Thoracic aorta (tissue), 2 donors: ENCODE measurements around the gene MAST3. TPM values are rescaled to one million over a fixed set of nuclear protein-coding genes. Genes with fewer than 3 reads are reported as not detected.

Experiments used
- ATAC-seq: fragments of 150-250 bp; one replicate; pipeline ENCODE4 v1.8.0; 2017; ENCODE audit warnings: low read depth; ENCODE audit not compliant: insufficient number of reproducible peaks, low FRiP score
- DNase-seq: peaks from one replicate; pipeline ENCODE4 v3.0.0-alpha.2; 2020; ENCODE audit warnings: low spot score
- H3K27ac ChIP-seq, 2 donors: fragments of 200-600 bp; sonication (generic); 1 replicate in 1 of 2; 2 replicates in 1 of 2; pipeline ENCODE4 v1.5.1; 2016; ENCODE audit warnings: mild to moderate bottlenecking in 2 of 2, moderate library complexity in 2 of 2
- H3K27me3 ChIP-seq: fragments of 200-600 bp; sonication (generic); replicated peaks from 2 replicates; pipeline ENCODE4 v1.6.0; 2016; ENCODE audit warnings: mild to moderate bottlenecking; ENCODE audit not compliant: insufficient read depth
- H3K36me3 ChIP-seq: fragments of 200-600 bp; sonication (generic); one replicate; pipeline ENCODE4 v1.5.1; 2016
- H3K4me1 ChIP-seq, 2 donors: fragments of 200-600 bp; sonication (generic); 1 replicate in 1 of 2; 2 replicates in 1 of 2; pipeline versions ENCODE4 v1.5.1 to v1.6.0; 2016; ENCODE audit warnings: low read depth in 2 of 2, mild to moderate bottlenecking in 1 of 2; ENCODE audit not compliant: control insufficient read depth in 1 of 2
- H3K4me3 ChIP-seq: fragments of 200-600 bp; sonication (generic); 2 replicates; pipeline ENCODE4 v1.5.1; 2016; ENCODE audit warnings: mild to moderate bottlenecking
- H3K9me3 ChIP-seq: fragments of 200-600 bp; sonication (generic); 2 replicates; pipeline ENCODE4 v1.5.1; 2016
- CTCF ChIP-seq: fragments of 200-600 bp; sonication (generic); IDR thresholded peaks from one replicate; pipeline ENCODE4 v1.5.1; 2019; ENCODE audit warnings: antibody characterized with exemption
- total RNA-seq, 2 donors: library from RNA; depleted of rRNA; stranded (reverse); fragments of >200 nt; gene quantifications; one replicate each; pipeline versions ENCODE4 v1.1.0 to v1.2.3, GENCODE V29; 2016

The MAST3 gene
- total RNA-seq, 2 donors from 2014 or later = 18.7 to 27.8 TPM

GRCh38 chr19:18196511-18196845, 98.9 kb downstream of the MAST3 start:
- TF ChIP-seq CTCF = no peak
- Histone ChIP-seq H3K4me1 (peaks cover 8 to 13% of the 10 kb centered on the region in 2 donors), H3K27ac (no peak overlapping the region), H3K27me3 (no peaks in the 10 kb centered on the region), H3K36me3 (no peaks in the 10 kb centered on the region), H3K4me3 (no peak overlapping the region), H3K9me3 (no peaks in the 10 kb centered on the region)
- ATAC-seq = no peak
- no peak for DNase-seq

GRCh38 chr19:18197306-18197705, 99.7 kb downstream of the MAST3 start:
- Histone ChIP-seq H3K36me3 (no peaks in the 10 kb centered on the region), H3K27ac (no peak overlapping the region), H3K4me1 (peaks cover 8 to 13% of the 10 kb centered on the region in 2 donors), H3K9me3 (no peaks in the 10 kb centered on the region), H3K27me3 (no peaks in the 10 kb centered on the region), H3K4me3 (no peak overlapping the region)
- ATAC-seq = no peak
- DNase-seq = no peak
- no peak for TF ChIP-seq CTCF

- Histone ChIP-seq H3K4me1 (peaks cover 8 to 18% of the 10 kb centered on the region in 2 donors), H3K9me3 (no peaks in the 10 kb centered on the region), H3K27ac (no peak overlapping the region), H3K27me3 (no peaks in the 10 kb centered on the region), H3K36me3 (no peaks in the 10 kb centered on the region), H3K4me3 (no peak overlapping the region)
- DNase-seq (no peak), ATAC-seq (no peak)
- no peak for TF ChIP-seq CTCF
These were observed 100.4 kb downstream of the MAST3 start for GRCh38 chr19:18197941-18198340.

GRCh38 chr19:18198374-18198773, 100.8 kb downstream of the MAST3 start:
- H3K9me3 ChIP-seq = no peaks in the 10 kb centered on the region
- H3K4me1 ChIP-seq = peaks cover 12 to 22% of the 10 kb centered on the region in 2 donors
- DNase-seq (no peak), ATAC-seq (no peak)
- H3K4me3 ChIP-seq = no peak overlapping the region
- TF ChIP-seq CTCF = no peak
- H3K27me3 ChIP-seq = no peaks in the 10 kb centered on the region
- no peak overlapping the region for H3K27ac ChIP-seq
- H3K36me3 ChIP-seq = no peaks in the 10 kb centered on the region

Other genes starting within 250 kb of the MAST3 start
- gene JAK3, start 249.8 kb upstream of the MAST3 start, total RNA-seq = 10 to 100 TPM; 12.7 to 35.8 TPM
- 100 to 1,000 TPM; 718 to 766 TPM for gene RPL18A, start 237.9 kb upstream of the MAST3 start, total RNA-seq
- gene SLC5A5, start 225.8 kb upstream of the MAST3 start, total RNA-seq = not detected
- gene CCDC124, start 164.8 kb upstream of the MAST3 start, total RNA-seq = 10 to 100 TPM; 44.1 to 60.8 TPM
- gene KCNN1, start 130.7 kb upstream of the MAST3 start, total RNA-seq = under 1 TPM in 1 of 2 donors, not detected in 1; 0.99 TPM
- 100 to 1,000 TPM; 114 to 151 TPM for gene ARRDC2, start 89.6 kb upstream of the MAST3 start, total RNA-seq
- 1 to 10 TPM; 1.6 to 5.4 TPM for gene IL12RB1, start 10.8 kb upstream of the MAST3 start, total RNA-seq
- 10 to 100 TPM; 14.3 to 15.8 TPM for gene PIK3R2, start 55.4 kb downstream of the MAST3 start, total RNA-seq
- gene IFI30, start 76.0 kb downstream of the MAST3 start, total RNA-seq = 10 to 100 TPM; 59.4 to 72.3 TPM
- gene MPV17L2, start 95.4 kb downstream of the MAST3 start, total RNA-seq = 10 to 100 TPM; 10.6 to 16.1 TPM
- 1 to 10 TPM in 1 of 2 donors, not detected in 1; 1.9 TPM for gene RAB3A, start 106.3 kb downstream of the MAST3 start, total RNA-seq
- under 1 TPM; 0.41 to 0.42 TPM for gene PDE4C, start 128.7 kb downstream of the MAST3 start, total RNA-seq
- 10 to 100 TPM in 1 of 2 donors, 1 to 10 TPM in 1; 8.7 to 29.2 TPM for gene IQCN, start 176.7 kb downstream of the MAST3 start, total RNA-seq
- 100 to 1,000 TPM; 643 to 922 TPM for gene JUND, start 183.8 kb downstream of the MAST3 start, total RNA-seq
- gene LSM4, start 225.3 kb downstream of the MAST3 start, total RNA-seq = 10 to 100 TPM; 74.8 to 90.2 TPM
- 10 to 100 TPM; 23.7 TPM for gene PGPEP1, start 242.8 kb downstream of the MAST3 start, total RNA-seq